ENCODE measurements around the gene SYNE3.

- no peak for TF ChIP-seq POLR2A (IDR thresholded peaks at IDR 0.05)
- TF ChIP-seq, protein P1, sequence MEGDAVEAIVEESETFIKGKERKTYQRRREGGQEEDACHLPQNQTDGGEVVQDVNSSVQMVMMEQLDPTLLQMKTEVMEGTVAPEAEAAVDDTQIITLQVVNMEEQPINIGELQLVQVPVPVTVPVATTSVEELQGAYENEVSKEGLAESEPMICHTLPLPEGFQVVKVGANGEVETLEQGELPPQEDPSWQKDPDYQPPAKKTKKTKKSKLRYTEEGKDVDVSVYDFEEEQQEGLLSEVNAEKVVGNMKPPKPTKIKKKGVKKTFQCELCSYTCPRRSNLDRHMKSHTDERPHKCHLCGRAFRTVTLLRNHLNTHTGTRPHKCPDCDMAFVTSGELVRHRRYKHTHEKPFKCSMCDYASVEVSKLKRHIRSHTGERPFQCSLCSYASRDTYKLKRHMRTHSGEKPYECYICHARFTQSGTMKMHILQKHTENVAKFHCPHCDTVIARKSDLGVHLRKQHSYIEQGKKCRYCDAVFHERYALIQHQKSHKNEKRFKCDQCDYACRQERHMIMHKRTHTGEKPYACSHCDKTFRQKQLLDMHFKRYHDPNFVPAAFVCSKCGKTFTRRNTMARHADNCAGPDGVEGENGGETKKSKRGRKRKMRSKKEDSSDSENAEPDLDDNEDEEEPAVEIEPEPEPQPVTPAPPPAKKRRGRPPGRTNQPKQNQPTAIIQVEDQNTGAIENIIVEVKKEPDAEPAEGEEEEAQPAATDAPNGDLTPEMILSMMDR (IDR thresholded peaks at IDR 0.05 in 8 of 11, conservative IDR thresholded peaks at IDR 0.05 in 3 of 11): no peak
Measured at GRCh38 chr14:95495076-95495475, 21.4 kb downstream of the SYNE3 start.

Measured in spleen (tissue), 7 donors.